Activated CD8-positive, alpha-beta memory T cell treated with anti-CD3 and anti-CD28 coated beads, Interleukin-2, amount 50 U/mL, for 48 hours (primary cell): ENCODE measurements around the gene MUC5AC.

Source experiments
- DNase-seq: peaks from one replicate; pipeline ENCODE4 v3.0.0-alpha.2; 2020

MUC5AC gene

DNA sequence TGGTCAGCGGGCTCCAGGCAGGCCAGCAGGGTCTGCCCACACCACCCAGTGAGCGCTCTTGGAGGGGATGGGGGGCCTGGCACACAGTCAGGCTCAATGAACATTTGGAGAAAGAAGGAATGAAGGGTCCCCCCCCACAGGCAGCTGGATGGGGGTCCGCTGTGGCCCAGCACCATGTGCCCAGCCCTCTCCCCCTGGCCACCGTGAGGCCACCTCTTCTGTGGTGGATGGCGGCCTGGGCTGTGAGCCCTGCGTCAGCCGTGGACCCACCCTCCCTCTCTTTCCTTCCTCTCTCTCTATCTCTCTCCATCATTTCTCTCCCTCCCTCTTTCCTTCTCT is 35.1 kb upstream of the MUC5AC start:
- DNase-seq: peak; percentile 13

GRCh38 chr11:1123970-1124369 is 33.8 kb upstream of the MUC5AC start:
- peak; percentile 46 for DNase-seq

- DNase-seq: peak; percentile 46
These were observed 31.9 kb upstream of the MUC5AC start for GRCh38 chr11:1125803-1126202.

- DNase-seq: peak; percentile 46
These were observed 31.2 kb upstream of the MUC5AC start for GRCh38 chr11:1126491-1126926.

DNA sequence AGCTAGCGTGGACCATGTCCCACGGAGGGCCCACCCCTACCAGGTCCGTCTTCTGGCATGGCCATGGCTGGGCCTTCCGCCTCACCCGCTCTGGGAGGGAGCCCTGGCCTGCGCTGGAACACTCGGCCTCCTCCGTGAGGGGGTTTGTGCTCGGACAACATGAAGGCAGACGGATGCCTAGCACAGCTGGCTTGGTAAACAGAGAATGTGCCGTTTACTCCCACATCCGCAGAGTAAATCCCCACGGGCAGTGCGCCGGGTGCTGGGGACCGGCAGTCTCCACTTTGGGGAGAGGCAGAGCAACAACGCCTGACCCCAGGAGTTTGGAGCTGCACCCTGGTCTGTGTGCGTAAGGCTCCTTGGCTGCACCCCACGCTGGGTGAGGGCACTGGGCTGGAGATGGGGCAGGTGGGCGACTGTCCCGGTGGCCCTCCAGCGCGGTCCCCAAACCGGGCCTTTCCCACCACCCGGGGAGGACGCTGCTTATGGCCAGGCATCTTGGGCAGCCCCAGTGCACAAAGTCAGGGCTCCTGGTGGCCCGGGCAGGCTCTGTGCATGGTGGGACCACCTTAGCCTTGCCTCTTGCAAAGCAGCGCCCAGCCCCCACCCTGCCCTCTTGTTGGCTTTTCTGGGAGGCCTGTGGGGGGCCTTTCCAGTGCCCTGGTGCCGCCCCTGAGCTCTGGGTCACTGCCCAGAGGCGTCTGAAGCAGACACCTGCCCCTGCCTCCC is 30.7 kb upstream of the MUC5AC start:
- DNase-seq: peak; percentile 41

- peak; percentile 32 for DNase-seq
These were observed 30.0 kb upstream of the MUC5AC start for GRCh38 chr11:1127664-1128162.

- DNase-seq: peak; percentile 35
These were observed 29.2 kb upstream of the MUC5AC start for GRCh38 chr11:1128311-1129142.

- DNase-seq: peak; percentile 28
These were observed 28.6 kb upstream of the MUC5AC start for GRCh38 chr11:1129143-1129610.

- peak; percentile 23 for DNase-seq
These were observed 28.1 kb upstream of the MUC5AC start for GRCh38 chr11:1129611-1130160.

GRCh38 chr11:1130276-1131032 is 27.3 kb upstream of the MUC5AC start:
- peak; percentile 40 for DNase-seq

DNA sequence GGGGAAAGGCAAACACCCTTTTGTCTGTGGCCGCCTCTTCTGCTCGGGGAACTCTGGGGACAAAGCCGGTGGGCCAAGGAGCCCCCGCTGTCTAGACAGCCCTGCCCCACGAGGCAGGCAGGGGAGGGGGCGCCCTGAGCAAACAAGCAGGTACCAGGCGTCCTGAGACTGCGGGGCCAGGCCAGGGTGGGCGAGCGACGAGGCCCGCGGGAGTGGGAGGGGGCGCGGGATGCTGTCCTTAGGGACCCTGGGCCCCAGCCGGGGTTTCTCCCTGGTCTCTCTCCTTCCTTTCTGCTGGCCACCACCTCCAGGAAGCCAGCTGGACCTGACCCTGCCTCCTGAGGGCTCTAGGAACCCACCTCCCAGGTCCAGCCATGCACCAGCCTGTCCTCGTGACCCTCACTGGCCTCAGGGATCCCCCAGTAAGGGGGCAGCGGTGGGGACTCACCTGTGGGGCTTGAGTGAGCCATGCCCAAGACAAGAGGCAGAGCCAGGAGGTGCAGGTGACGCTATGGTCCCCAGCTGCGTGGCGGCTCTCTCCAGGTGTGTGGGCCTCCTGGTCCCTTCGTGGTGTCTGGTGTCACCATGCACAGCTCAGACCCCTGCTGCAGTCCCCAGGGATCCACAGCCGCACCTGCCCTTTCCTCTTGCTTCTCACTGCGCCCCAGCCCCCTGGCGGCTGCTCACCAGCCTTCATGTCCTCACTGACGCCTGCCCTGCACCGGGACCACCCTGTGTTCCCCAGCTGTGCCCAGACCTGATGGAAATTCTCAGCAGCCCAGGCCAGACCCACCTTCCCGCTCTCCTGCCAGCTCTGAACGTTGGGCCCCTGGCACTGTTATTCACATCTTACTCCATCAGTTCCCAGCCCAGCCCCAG is 26.5 kb upstream of the MUC5AC start:
- DNase-seq: peak; percentile 37

- DNase-seq: no peak
These were observed 22.8 kb upstream of the MUC5AC start for GRCh38 chr11:1134848-1135445.

- peak; percentile 49 for DNase-seq
These were observed 19.7 kb upstream of the MUC5AC start for GRCh38 chr11:1138097-1138496.

- peak; percentile 29 for DNase-seq
These were observed 18.2 kb upstream of the MUC5AC start for GRCh38 chr11:1139441-1140083.

- DNase-seq: peak; percentile 20
These were observed 16.9 kb upstream of the MUC5AC start for GRCh38 chr11:1140642-1141490.

GRCh38 chr11:1146365-1146764 is 11.4 kb upstream of the MUC5AC start:
- peak; percentile 37 for DNase-seq

GRCh38 chr11:1147792-1148191 is 10.0 kb upstream of the MUC5AC start:
- DNase-seq: peak; percentile 1

- DNase-seq: peak; percentile 26
These were observed 9.0 kb upstream of the MUC5AC start for GRCh38 chr11:1148752-1149180.

DNA sequence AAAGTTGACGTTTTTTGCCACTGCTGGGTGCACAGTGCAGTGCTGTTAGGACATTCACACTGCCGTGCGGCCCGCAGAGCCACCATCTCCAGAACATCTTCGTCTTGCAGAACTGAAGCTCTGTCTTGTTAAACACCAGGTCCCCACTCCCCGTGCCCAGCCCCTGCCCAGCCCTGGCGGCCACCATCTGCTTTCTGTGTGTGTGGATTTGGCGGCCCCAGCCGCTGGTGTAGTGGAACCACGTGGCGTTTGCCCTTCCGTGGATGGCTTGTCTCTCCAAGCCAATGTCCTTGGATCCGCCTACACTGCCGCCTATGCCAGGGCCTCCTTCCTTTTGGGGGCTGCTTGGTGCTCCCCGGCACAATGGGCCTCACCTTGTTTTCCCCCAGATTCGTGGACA is 8.2 kb upstream of the MUC5AC start:
- peak; percentile 35 for DNase-seq

GRCh38 chr11:1150116-1150515 is 7.6 kb upstream of the MUC5AC start:
- peak; percentile 23 for DNase-seq
